Left forelimb (tissue), 1 donor: Measurements from ENCODE around the gene ADGRL3.
"Not testable (repeated sequence)": the region's sequence is repeated elsewhere in the genome, so short reads cannot be mapped to it uniquely, and the experiment has no call there.

ENCODE experiments used
- DNase-seq: peaks from one replicate; pipeline ENCODE4 v3.0.0-alpha.2; 2018; ENCODE audit warnings: low spot score

Gene ADGRL3

DNA sequence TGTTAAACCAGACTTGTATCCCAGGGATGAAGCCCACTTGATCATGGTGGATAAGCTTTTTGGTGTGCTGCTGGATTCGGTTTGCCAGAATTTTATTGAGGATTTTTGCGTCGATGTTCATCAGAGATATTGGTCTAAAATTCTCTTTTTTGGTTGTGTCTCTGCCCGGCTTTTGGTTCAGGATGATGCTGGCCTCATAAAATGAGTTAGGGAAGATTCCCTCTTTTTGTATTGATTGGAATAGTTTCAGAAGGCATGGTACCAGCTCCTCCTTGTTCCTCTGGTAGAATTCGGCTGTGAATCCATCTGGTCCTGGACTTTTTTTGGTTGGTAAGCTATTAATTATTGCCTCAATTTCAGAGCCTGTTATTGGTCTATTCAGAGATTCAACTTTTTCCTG lies 556.8 kb downstream of the ADGRL3 start:
- DNase-seq = not testable (repeated sequence)

DNA sequence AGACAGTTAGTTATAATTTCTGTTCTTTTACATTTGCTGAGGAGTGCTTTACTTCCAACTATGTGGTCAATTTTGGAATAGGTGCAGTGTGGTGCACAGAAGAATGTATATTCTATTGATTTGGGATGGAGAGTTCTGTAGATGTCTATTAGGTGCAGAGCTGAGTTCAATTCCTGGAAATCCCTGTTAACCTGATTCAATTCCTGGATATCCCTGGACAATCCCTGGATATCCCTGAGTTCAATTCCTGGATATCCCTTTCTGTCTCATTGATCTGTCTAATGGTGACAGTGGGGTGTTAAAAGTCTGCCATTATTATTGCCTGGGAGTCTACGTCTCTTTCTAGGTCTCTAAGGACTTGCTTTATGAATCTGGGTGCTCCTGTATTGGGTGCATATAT lies 557.9 kb downstream of the ADGRL3 start:
- not testable (repeated sequence) for DNase-seq

DNA sequence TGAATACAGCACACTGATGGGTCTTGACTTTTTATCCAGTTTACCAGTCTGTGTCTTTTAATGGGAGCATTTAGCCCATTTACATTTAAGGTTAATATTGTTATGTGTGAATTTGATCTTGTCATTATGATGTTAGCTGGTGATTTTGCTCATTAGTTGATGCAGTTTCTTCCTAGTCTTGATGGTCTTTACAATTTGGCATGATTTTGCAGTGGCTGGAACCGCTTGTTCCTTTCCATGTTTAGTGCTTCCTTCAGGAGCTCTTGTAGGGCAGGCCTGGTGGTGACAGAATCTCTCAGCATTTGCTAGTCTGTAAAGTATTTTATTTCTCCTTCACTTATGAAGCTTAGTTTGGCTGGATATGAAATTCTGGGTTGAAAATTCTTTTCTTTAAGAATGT lies 558.5 kb downstream of the ADGRL3 start:
- not testable (repeated sequence) for DNase-seq

DNA sequence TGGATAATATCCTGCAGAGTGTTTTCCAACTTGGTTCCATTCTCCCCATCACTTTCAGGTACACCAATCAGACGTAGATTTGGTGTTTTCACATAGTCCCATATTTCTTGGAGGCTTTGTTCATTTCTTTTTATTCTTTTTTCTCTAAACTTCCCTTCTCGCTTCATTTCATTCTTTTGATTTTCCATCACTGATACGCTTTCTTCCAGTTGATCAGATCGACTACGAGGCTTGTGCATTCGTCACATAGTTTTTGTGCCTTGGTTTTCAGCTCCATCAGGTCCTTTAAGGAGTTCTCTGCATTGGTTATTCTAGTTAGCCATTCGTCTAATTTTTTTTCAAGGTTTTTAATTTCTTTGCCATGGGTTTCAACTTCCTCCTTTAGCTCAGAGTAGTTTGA lies 559.1 kb downstream of the ADGRL3 start:
- DNase-seq = not testable (repeated sequence)

DNA sequence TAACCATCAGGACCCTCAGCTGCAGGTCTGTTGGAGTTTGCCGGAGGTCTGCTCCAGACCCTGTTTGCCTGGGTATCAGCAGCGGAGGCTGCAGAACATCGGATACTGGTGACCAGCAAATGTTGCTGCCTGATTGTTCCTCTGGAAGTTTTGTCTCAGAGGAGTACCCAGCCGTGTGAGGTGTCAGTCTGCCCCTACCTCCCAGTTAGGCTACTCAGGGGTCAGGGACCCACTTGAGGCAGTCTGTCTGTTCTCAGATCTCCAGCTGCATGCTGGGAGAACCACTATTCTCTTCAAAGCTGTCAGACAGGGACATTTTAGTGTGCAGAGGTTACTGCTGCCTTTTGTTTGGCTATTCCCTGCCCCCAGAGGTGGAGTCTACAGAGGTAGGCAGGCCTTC lies 559.8 kb downstream of the ADGRL3 start:
- not testable (repeated sequence) for DNase-seq

DNA sequence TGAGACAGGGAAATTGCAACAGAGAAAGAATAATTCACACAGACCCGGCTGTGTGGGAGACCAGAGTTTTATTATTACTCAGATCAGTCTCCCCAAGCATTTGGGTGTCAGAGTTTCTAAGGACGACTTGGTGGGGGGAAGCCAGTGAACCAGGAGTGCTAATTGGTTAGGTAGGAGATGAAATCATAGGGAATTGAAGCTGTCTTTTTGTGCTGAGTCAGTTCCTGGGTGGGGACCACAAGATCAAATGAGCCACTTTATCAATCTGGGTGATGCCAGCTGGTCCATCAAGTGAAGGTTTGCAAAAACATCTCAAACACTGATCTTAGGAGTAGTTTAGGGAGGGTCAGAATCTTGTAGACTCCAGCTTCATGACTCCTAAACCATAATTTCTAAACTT lies 560.7 kb downstream of the ADGRL3 start:
- no peak for DNase-seq

DNA sequence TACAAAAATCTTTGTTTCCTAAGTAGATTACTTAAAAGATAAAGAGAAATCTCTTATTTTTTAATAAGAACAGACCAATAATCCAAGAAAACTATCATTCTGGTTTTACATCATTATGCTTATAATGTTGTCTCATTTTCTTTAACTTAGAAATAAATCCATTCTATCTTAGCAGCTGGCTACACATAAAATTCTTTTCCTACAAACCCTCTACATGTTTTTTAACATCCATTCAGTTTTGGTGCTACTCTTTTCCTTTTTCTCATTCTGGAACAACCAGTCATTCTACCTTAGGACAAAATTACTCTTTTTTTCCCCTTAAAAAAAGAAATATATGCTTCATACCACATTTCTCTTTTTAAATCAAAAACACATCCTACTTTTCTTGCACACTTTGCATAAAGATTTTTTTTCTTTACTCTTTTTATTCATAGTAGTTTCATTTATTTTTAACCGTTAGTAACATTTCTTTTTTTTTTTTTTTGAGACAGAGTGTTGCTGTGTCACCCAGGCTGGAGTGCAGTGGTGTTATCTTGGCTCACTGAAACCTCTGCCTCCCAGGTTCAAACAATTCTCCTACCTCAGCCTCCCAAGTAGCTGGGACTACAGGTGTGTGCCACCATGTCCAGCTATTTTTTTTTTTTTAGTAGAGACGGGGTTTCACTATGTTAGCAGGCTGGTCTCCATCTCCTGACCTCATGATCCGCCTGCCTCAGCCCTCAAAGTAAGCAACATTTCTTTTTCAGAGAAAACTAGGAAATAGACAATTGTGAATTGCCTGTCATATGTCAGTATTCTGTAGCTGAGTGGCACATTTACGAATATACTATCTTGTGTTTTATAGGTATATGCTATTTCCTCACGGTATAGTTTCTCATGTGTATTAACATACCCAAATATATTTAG lies 562.8 kb downstream of the ADGRL3 start:
- no peak for DNase-seq

DNA sequence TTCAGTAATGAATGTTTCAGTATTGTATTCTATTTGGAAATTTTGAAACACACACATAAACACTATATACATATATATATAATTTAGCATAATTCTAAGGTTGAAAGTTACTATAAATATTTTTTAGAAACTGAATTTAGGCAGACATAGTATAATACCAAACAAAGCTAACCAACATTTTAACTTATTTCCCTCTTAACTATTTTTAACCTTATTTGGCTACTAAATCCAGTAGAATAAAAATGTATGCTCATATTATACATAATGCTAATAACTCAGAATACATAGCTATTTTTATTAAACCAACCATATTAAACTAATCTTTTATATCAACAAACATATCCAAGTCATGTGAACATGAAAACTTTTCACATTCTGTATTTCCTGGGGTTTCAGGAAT lies 563.6 kb downstream of the ADGRL3 start:
- no peak for DNase-seq

DNA sequence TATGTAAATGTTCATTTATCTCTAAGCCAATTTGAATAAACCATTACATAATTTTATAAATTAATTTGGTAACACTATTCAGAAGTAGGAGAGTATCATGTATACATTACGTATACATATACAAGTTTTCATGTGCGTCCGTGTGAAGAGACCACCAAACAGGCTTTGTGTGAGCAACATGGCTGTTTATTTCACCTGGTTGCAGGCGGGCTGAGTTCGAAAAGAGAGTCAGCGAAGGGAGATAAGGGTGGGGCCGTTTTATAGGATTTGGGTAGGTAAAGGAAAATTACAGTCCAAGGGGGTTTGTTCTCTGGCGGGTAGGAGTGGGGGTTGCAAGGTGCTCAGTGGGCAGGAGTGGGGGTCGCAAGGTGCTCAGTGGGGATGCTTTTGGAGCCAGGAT lies 564.0 kb downstream of the ADGRL3 start:
- DNase-seq = not testable (repeated sequence)

DNA sequence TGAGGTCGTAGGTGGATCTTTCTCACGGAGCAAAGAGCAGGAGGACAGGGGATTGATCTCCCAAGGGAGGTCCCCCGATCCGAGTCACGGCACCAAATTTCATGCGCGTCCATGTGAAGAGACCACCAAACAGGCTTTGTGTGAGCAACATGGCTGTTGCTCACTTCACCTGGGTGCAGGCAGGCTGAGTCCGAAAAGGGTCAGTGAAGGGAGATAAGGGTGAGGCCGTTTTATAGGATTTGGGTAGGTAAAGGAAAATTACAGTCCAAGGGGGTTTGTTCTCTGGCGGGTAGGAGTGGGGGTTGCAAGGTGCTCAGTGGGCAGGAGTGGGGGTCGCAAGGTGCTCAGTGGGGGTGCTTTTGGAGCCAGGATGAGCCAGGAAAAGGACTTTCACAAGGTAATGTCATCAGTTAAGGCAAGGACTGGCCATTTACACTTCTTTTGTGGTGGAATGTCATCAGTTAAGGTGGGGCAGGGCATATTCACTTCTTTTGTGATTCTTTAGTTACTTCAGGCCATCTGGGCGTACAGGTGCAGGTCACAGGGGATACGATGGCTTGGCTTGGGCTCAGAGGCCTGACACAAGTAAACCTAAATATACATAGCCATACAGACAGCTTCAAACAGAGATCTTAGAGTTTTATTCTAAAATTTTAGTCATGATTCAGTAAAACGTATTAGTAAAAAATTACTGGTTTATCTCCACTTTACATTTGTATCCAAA lies 569.5 kb downstream of the ADGRL3 start:
- not testable (repeated sequence) for DNase-seq

DNA sequence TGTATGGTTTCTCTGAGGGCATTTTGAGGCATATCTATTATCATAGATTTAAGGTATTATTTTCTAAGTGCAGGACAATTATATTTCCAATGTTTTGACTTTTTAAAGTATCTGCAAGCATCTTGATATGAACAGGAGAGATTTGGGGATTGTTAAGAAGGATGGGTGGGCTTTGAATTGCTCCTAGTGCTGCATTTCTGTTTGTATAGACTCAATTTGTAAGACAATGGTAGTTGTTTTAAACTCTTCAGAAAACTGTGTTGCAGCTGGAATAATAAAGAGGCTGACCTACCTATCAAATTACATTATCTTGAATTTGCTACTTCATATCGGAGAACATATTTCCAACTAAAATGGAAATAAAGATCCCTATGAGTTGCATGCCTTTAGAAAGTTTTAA lies 570.3 kb downstream of the ADGRL3 start:
- no peak for DNase-seq

DNA sequence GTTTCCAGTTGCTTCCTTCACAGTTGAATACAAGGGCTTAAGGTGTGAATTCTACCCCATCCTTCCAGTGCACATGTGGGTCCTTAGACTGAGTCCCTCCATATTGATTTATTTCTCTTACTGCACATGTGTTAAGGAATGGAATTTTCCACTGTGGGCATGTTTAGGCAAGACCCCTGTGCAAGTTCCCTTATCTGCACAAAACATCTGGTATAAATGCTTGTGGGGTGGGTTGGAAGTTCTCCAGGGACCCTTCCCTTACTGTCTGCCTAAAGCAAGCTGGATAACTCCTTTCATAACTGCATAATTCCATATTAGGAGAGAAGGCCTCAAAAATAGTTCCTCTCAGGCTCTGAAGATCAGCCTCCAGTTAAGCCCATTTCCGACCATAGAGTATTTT lies 570.9 kb downstream of the ADGRL3 start:
- no peak for DNase-seq

DNA sequence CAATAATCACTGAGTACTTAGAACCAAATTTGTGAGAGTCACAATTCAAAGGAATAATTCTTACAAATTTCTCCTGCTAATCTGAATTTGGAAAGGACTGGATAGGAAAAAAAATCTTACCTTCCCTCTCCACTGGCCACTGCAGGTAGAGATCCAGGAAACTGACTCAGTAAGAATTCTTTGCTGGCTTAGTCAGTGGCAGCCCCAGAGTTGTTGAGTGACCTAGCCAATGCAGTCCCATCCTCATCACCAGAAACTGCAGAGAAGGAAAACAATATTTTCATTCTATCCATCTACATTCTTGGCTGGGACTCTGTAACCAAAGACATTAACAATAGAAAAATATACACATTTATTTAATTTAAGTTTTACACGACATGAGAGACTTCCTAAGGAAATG lies 572.0 kb downstream of the ADGRL3 start:
- no peak for DNase-seq

DNA sequence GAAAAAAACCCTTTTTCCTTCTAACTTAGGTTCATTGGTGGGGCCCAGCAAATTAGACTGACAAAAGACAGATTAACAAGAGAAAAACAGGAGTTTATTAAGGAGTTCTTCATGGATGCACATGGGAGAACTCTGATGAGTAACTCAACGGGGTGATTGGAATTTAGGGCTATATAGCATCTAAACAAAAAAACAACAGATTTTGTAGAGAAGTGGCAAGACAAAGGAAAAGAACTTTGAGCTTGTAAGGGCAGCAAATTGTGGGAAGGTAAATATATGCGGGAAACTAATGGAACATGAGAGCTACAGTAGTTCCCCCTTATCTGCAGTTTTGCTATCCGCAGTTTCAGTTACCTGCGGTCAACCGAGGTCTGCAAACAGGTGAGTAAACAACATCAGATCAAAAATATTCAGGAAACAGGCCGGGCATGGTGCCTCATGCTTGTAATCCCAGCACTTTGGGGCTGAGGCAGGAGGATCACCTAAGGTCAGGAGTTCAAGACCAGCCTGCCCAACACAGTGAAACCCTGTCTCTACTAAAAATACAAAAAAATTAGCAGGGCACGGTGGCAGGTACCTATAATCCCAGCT lies 573.6 kb downstream of the ADGRL3 start:
- no peak for DNase-seq

DNA sequence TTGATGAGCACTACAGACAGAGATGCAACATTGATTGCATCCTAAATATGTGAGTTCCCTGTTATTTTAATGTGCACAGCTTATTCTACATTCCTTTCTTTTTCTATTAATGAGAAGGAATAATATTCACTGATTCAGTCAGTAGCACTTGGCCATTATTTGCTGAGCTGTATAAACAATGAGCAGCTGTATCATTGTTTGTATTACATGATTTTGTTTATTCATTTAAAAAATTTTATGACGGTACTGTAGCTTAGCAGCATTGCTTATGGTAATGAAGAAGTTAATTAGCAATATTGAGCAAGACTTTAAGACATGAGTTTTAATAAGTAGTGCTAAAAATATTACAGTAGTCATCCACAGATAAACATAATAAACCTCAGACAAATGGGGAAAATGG lies 582.0 kb downstream of the ADGRL3 start:
- DNase-seq = no peak

DNA sequence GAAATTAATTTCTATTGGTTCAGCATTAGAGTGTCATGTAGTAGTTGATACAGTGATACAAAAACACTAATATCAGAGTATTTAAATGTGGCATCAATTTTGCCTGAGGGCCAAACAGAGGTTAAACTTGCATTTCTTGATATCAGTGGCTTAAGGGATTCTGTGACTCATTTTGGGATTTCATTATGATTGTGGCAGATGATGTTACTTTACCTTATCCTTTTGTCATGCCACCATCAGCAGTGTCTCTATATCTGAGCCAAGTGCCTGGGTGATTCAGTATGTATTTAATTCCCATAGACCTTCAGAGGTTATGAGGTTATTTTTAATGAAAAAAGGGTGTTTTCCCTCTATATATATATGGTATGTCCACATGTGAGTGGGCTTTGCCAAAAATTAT lies 582.9 kb downstream of the ADGRL3 start:
- DNase-seq = no peak

DNA sequence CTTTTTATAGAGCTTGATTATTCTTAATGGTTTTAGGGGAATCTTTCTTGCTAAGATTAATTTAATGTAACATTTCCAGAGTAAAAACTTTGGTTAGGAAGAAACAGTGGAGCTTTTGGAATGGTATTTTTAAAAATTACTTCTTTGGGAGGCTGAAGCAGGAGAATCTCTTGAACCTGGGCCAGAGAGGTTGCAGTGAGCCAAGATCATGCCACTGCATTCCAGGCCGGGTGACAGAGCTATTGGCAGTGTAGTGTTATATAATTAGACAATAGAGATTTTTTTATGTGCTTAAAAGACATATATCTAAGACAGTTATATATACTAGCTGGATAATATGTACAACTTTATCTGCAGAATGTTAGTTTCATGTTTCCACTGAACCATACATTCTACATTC lies 585.6 kb downstream of the ADGRL3 start:
- DNase-seq = no peak

DNA sequence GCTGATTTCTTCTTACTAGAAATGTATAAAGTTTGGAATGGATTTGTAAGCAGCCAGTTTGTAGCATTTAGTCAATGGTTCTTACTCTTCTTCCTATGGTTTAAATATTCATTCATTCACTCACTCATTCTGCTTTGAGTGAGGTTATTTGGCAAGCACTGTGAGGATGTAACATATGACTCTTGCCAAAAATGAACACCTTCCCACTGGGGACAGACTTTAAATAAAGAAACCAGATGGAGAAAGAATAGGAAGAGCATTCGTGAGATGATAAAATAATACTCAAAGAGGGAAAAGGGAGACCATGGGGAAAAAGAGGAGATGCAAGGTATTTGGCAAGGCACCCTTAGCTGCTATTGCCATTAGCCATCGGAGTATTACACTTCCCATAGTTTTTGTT lies 586.1 kb downstream of the ADGRL3 start:
- DNase-seq = no peak

DNA sequence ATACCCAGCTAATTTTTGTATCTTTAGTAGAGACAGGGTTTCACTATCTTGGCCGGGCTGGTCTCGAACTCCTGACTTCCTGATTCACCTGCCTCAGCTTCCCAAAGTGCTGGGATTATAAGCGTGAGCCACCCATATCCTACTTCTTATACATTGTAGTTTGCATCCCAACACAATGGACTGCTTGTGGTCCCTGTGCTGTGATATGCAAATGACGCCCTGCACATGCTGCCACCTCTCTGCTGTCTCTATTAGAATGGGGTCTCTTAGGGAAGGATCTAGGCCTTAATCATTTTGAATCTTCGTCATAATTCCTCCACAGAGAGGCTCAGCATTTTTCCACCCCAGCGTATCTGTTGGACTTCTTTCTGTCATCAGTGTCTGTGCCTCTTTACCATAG lies 595.9 kb downstream of the ADGRL3 start:
- DNase-seq = no peak

DNA sequence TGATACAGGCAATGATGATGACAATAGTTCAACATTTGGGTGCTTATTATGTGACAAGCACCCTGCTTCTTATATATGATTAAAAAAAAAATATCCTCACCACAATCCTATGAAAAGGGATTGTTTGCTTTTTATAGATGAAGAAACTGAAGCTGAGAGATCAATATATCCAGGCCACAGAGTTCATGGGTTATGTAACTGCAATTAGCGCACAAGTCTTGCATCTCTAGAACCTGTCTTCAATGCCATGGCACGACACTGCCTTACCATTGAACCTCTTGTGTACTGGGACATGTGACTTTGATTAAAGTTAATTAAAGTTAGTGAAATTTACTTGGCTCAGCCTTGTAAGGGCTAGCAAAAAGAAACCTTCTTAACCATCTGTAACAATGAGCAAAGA lies 599.7 kb downstream of the ADGRL3 start:
- no peak for DNase-seq

DNA sequence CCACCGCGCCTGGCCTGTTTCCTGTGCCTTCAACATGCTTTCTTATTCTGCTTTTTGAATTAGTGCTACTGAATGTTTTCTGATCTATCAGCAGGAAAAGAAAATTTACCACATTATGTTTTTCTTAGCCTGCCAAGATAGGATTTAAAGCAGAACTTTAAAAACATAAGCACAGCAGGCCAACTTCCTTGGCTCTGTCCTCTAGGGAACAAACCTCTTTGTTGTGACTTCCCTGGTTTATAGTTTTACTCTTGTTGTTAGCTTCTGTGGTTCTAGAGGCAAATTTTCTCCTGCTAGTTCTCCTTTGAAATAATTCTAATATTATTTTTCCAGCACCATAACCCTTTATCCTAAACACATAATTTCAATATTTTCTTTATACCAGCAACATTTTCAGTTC lies 605.1 kb downstream of the ADGRL3 start:
- no peak for DNase-seq

DNA sequence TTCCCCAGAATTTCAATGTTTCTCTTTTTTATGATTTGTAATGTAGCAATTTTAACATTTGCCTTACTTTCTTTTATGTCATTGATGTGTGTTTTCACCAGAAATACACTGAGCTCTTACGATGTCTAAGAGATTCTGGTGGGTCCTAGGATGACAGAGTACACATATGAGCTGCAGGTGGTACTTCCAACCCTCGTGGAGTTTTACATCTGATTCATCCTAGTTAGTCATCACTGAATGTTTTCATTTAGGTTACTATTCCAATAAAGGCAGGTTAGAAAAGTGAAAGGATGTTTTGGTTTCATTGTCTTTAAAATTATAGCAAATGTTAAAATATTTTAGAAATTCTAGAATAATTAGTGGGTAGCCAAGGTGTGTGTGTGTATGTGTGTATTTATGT lies 605.9 kb downstream of the ADGRL3 start:
- no peak for DNase-seq

DNA sequence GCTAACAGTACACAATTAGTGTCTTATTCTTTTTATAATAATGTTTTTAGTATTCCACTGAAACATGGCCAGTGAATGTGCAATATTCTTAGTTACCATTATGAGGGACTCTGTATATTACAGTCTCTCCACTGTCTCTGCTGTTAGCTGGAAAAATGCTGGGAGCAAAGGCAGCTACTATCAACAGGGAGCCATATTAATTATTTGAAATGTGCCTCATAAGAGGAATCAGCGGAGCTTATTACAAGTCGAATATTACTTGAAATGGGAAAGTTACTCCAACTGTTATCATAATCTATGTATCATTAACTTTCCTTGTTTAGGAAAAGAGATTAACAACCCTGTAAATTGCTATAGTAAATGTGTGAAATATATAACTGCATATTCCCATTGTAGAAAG lies 612.0 kb downstream of the ADGRL3 start:
- DNase-seq = no peak
